Endodermal cell (in vitro differentiated cells): ENCODE data around the gene CDH6. TPM values are rescaled to one million over a fixed set of nuclear protein-coding genes. Genes with fewer than 3 reads are reported as not detected.
"Not testable (repeated sequence)": the region's sequence is repeated elsewhere in the genome, so short reads cannot be mapped to it uniquely, and the experiment has no call there.

Source experiments
- DNase-seq: peaks from one replicate; pipeline ENCODE4 v3.0.0-alpha.2; 2017
- H3K27ac ChIP-seq: 2 replicates; pipeline ENCODE4 v1.5.1; 2013; ENCODE audit warnings: mild to moderate bottlenecking, low read depth, low read length, moderate library complexity
- H3K27me3 ChIP-seq: 2 replicates; pipeline ENCODE4 v1.6.1; 2013; ENCODE audit warnings: mild to moderate bottlenecking, low read length, moderate library complexity; ENCODE audit not compliant: insufficient read depth, control insufficient read depth, poor library complexity, severe bottlenecking
- H3K36me3 ChIP-seq: 2 replicates; pipeline ENCODE4 v1.7.0; 2013; ENCODE audit warnings: mild to moderate bottlenecking, low read length, moderate library complexity; ENCODE audit not compliant: control insufficient read depth, insufficient read depth
- H3K4me1 ChIP-seq: one replicate; pipeline ENCODE4 v1.7.0; 2013; ENCODE audit warnings: low read length; ENCODE audit not compliant: control insufficient read depth, insufficient read depth
- H3K4me3 ChIP-seq: 2 replicates; pipeline ENCODE4 v1.5.1; 2013; ENCODE audit warnings: mild to moderate bottlenecking, low read length, moderate library complexity
- H3K9ac ChIP-seq: 2 replicates; pipeline ENCODE4 v1.6.1; 2013; ENCODE audit warnings: mild to moderate bottlenecking, low read length, moderate library complexity; ENCODE audit not compliant: poor library complexity, severe bottlenecking; ENCODE audit errors: extremely low read depth
- H3K9me3 ChIP-seq: 2 replicates; pipeline ENCODE4 v1.6.1; 2013; ENCODE audit warnings: mild to moderate bottlenecking, low read length, moderate library complexity; ENCODE audit not compliant: control insufficient read depth
- H3K27ac Mint-ChIP-seq: 2 replicates; pipeline ENCODE4 v1.8.0; 2020; ENCODE audit warnings: mixed read lengths
- H3K27me3 Mint-ChIP-seq: 2 replicates; pipeline ENCODE4 v1.8.0; 2021; ENCODE audit warnings: mild to moderate bottlenecking, mixed read lengths; ENCODE audit not compliant: insufficient read depth
- H3K36me3 Mint-ChIP-seq: 2 replicates; pipeline ENCODE4 v1.8.0; 2020; ENCODE audit warnings: low read depth, mixed read lengths
- H3K4me1 Mint-ChIP-seq: 2 replicates; pipeline ENCODE4 v1.8.0; 2020; ENCODE audit warnings: mixed read lengths
- H3K4me3 Mint-ChIP-seq: 2 replicates; pipeline ENCODE4 v1.8.0; 2020; ENCODE audit warnings: mild to moderate bottlenecking, moderate library complexity, mixed read lengths
- H3K9me3 Mint-ChIP-seq: 2 replicates; pipeline ENCODE4 v1.8.0; 2020; ENCODE audit warnings: mild to moderate bottlenecking, mixed read lengths
- WGBS, 2 experiments: methylation state at CpG; one replicate each; pipeline versions ENCODE4 v1.1.5 to v1.1.7; 2013; ENCODE audit warnings: missing lambda C conversion rate in 2 of 2, mixed read lengths in 1 of 2; ENCODE audit not compliant: insufficient coverage in 1 of 2, insufficient read length in 1 of 2; 5-methylcytosine and 5-hydroxymethylcytosine counted together
- total RNA-seq, 2 donors: library from RNA; stranded (reverse); fragmentation: NEBNext Ultra II Directional in 1 of 2; extraction: Animal tissue kit (Norgen Biotek cat#: 25700) in 1 of 2; gene quantifications; 2 replicates in 1 of 2; 3 replicates in 1 of 2; pipeline ENCODE4 v1.2.1, GENCODE V29; 2021
- TF ChIP-seq, protein P1 (sequence below): fragments of 200-600 bp; sonication (generic); conservative IDR thresholded peaks from 2 replicates; pipeline ENCODE4 v1.5.0; 2021; ENCODE audit warnings: antibody characterized with exemption, mild to moderate bottlenecking

Gene CDH6
- total RNA-seq, 2 donors from 2014 or later = 1.1 TPM

DNA sequence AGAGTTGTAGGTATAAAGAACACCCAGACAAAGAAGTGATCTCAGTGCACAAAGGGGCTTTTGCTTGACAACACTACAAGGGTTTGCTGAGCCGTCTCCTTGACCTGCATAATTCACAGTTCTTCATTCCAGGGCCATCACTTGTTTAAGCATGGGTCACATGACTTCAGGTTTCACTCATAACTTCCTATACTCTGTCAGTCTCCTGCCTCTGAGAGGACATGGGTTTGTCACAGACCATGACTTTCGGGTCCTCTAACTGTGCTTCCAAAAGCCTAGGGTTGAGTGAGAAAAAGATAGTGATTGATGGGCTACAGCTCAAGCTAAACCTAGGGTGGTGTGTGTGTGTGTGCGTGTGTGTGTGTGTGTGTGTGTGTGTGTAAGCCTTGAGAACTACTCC lies 166.4 kb downstream of the CDH6 start:
- Mint-ChIP-seq H3K36me3 (no peaks in the 10 kb centered on the region), H3K27me3 (no peaks in the 10 kb centered on the region), H3K9me3 (peaks cover 6% of the 10 kb centered on the region), H3K4me3 (no peak overlapping the region), H3K27ac (no peak overlapping the region), H3K4me1 (no peaks in the 10 kb centered on the region)
- Histone ChIP-seq H3K4me1 (no peaks in the 10 kb centered on the region), H3K36me3 (no peaks in the 10 kb centered on the region), H3K4me3 (no peak overlapping the region), H3K9ac (no peak overlapping the region), H3K27ac (no peak overlapping the region), H3K9me3 (peaks cover 15% of the 10 kb centered on the region), H3K27me3 (no peaks in the 10 kb centered on the region)
- no peak for DNase-seq
- TF ChIP-seq, protein P1, sequence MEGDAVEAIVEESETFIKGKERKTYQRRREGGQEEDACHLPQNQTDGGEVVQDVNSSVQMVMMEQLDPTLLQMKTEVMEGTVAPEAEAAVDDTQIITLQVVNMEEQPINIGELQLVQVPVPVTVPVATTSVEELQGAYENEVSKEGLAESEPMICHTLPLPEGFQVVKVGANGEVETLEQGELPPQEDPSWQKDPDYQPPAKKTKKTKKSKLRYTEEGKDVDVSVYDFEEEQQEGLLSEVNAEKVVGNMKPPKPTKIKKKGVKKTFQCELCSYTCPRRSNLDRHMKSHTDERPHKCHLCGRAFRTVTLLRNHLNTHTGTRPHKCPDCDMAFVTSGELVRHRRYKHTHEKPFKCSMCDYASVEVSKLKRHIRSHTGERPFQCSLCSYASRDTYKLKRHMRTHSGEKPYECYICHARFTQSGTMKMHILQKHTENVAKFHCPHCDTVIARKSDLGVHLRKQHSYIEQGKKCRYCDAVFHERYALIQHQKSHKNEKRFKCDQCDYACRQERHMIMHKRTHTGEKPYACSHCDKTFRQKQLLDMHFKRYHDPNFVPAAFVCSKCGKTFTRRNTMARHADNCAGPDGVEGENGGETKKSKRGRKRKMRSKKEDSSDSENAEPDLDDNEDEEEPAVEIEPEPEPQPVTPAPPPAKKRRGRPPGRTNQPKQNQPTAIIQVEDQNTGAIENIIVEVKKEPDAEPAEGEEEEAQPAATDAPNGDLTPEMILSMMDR = no peak
- WGBS, 2 experiments = 90 to 100% methylated on average over 1 to 2 of the region's 3 CpGs

GRCh38 chr5:31361234-31361633 lies 167.7 kb downstream of the CDH6 start:
- Histone ChIP-seq H3K9me3 (peaks cover 6% of the 10 kb centered on the region), H3K27ac (no peak overlapping the region), H3K36me3 (no peaks in the 10 kb centered on the region), H3K4me3 (no peak overlapping the region), H3K27me3 (no peaks in the 10 kb centered on the region), H3K4me1 (no peaks in the 10 kb centered on the region), H3K9ac (no peak overlapping the region)
- H3K27ac Mint-ChIP-seq = no peak overlapping the region
- no peaks in the 10 kb centered on the region for H3K27me3 Mint-ChIP-seq
- H3K4me3 Mint-ChIP-seq = no peak overlapping the region
- WGBS, 2 experiments = 91 to 100% methylated on average over 1 of the region's 1 CpG
- no peak for DNase-seq
- peaks cover 3% of the 10 kb centered on the region for H3K9me3 Mint-ChIP-seq
- no peaks in the 10 kb centered on the region for H3K4me1 Mint-ChIP-seq
- H3K36me3 Mint-ChIP-seq = no peaks in the 10 kb centered on the region
- TF ChIP-seq, protein P1 = no peak

GRCh38 chr5:31361704-31362528 lies 168.4 kb downstream of the CDH6 start:
- H3K27me3 Mint-ChIP-seq, H3K4me1 Mint-ChIP-seq, H3K36me3 ChIP-seq, H3K4me3 Mint-ChIP-seq, H3K27ac Mint-ChIP-seq, H3K36me3 Mint-ChIP-seq, H3K4me3 ChIP-seq, H3K9me3 ChIP-seq, H3K9ac ChIP-seq, H3K27me3 ChIP-seq, H3K27ac ChIP-seq, H3K9me3 Mint-ChIP-seq, DNase-seq, H3K4me1 ChIP-seq: not testable (repeated sequence)
- 84 to 94% methylated on average over 3 to 6 of the region's 6 CpGs for WGBS, 2 experiments
